ENCODE data around the gene RASSF5. TPM values are rescaled to one million over a fixed set of nuclear protein-coding genes. Genes with fewer than 3 reads are reported as not detected.

The RASSF5 gene
- total and polyA plus RNA-seq, 2 donors (not counting 1 experiment from before 2014, with no cell fraction given): 69.7 to 146 TPM

DNA sequence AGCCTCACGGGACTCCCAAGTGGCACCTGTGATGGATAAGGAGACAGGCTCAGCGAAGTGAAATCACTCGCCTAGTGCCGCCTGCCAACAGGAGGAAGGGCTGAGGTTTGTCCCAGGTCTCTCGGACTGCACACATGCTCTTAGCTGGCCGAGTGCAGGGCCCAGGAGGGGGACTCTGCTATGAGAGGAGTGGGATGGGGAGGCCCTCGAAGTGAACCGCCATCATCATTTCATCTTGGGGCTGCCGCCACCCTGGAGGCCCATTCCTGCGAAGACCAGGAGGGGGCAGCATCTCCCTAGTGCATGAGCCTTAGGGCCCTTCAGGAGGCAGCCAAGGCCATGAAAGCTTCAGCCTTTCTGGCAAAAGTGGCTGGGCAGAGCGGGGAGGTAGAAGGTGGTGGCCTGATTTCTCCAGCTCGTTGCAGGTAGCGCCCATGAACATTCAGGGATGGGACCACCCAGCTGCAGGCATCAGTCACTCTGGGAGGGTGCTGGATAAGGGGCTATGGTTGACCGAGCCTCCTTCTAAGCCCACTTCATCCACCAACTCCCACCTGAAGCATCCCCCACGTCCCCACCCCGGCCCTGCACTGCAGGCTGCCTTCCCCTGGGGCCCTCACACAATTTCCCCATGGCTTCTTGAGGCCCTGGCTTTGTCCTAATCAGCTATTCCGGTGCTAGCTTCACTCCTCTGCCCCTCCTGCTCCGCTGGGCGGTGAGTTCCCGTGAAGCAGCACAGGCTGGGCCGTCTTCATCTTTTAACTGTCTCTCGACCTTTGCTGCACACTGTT is 17.2 kb upstream of the RASSF5 start:
- Histone ChIP-seq H3K4me3 (ENCODE audit: control extremely low read depth in 1 of 5, extremely low read depth in 1 of 5, insufficient read depth in 1 of 5, low read depth in 2 of 5, low read length in 4 of 5) (no peak overlapping the region), H3K36me3 (replicated peaks in 1 of 2; ENCODE audit: control extremely low read depth in 1 of 2, control insufficient read depth in 1 of 2, extremely low read depth in 1 of 2, insufficient read depth in 2 of 2, low read length in 1 of 2) (peaks cover 0 to 66% of the 10 kb centered on the region in 2 experiments), H3K27ac (ENCODE audit: low read length in 2 of 2) (no peak overlapping the region), H3K79me2 (ENCODE audit: control insufficient read depth, insufficient read depth, low read length) (no peaks in the 10 kb centered on the region), H3K9me3 (ENCODE audit: control extremely low read depth in 1 of 3, control insufficient read depth in 2 of 3, insufficient read depth in 1 of 3, low read length in 2 of 3) (no peaks in the 10 kb centered on the region), H3K4me2 (replicated peaks; ENCODE audit: low read depth, low read length, poor library complexity, severe bottlenecking) (no peak overlapping the region), H4K20me1 (ENCODE audit: control insufficient read depth, insufficient read depth, low read length, poor library complexity, severe bottlenecking) (peaks cover 4% of the 10 kb centered on the region), H3K9ac (ENCODE audit: low read length) (no peak overlapping the region), H2AFZ (ENCODE audit: insufficient read depth, low read depth, low read length, poor library complexity, severe bottlenecking) (no peak overlapping the region), H3K4me1 (ENCODE audit: control insufficient read depth in 2 of 2, insufficient read depth in 2 of 2, low read length in 2 of 2) (peaks cover 4 to 5% of the 10 kb centered on the region in 2 donors), H3K27me3 (replicated peaks in 1 of 4; ENCODE audit: control extremely low read depth in 1 of 4, control insufficient read depth in 3 of 4, insufficient read depth in 4 of 4, low read length in 3 of 4) (no peaks in the 10 kb centered on the region)
- no peak for TF ChIP-seq EZH2 (IDR thresholded peaks at IDR 0.05; ENCODE audit: borderline replicate concordance, insufficient read depth, low read depth, low read length, poor library complexity, severe bottlenecking)
- TF ChIP-seq, protein P1, sequence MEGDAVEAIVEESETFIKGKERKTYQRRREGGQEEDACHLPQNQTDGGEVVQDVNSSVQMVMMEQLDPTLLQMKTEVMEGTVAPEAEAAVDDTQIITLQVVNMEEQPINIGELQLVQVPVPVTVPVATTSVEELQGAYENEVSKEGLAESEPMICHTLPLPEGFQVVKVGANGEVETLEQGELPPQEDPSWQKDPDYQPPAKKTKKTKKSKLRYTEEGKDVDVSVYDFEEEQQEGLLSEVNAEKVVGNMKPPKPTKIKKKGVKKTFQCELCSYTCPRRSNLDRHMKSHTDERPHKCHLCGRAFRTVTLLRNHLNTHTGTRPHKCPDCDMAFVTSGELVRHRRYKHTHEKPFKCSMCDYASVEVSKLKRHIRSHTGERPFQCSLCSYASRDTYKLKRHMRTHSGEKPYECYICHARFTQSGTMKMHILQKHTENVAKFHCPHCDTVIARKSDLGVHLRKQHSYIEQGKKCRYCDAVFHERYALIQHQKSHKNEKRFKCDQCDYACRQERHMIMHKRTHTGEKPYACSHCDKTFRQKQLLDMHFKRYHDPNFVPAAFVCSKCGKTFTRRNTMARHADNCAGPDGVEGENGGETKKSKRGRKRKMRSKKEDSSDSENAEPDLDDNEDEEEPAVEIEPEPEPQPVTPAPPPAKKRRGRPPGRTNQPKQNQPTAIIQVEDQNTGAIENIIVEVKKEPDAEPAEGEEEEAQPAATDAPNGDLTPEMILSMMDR (IDR thresholded peaks at IDR 0.05): peak; percentile 83
- Mint-ChIP-seq H3K9me3 (ENCODE audit: insufficient read depth) (no peaks in the 10 kb centered on the region), H3K27me3 (no peaks in the 10 kb centered on the region), H3K27ac (no peak overlapping the region), H3K4me3 (no peak overlapping the region), H3K4me1 (peaks cover 7% of the 10 kb centered on the region)
- intact Hi-C loops (cut with micrococcal nuclease): loop anchor here (1.0 to 10.0 kb wide), 4 partner anchors 55 to 495 kb away; no protein-coding TSS in a partner anchor
- WGBS (ENCODE audit: insufficient coverage): 81% methylated on average over 20 of the region's 22 CpGs
- ATAC-seq (ENCODE audit: low read depth) (peak; percentile 80), DNase-seq (peak; percentile 73)
- POLR2A ChIA-PET: no interaction called here
- CTCF ChIA-PET: interaction anchor here (0.7 to 7.4 kb wide), 34 partner anchors 9 to 492 kb away, joined by 3 to 81 read pairs (median 5); partner anchors contain the start of genes DYRK3 and IKBKE

Data from B cell (primary cell).